Stimulated activated naive CD8-positive, alpha-beta T cell treated with anti-CD3 and anti-CD28 coated beads, Interleukin-15, Interleukin-2, amounts not matched to agents 100 ng/mL and 50 ng/mL, for 24 hours (primary cell): ENCODE data around the gene TBC1D30.
"Not testable (repeated sequence)": the region's sequence is repeated elsewhere in the genome, so short reads cannot be mapped to it uniquely, and the experiment has no call there.

ENCODE experiments used
- H3K27ac Mint-ChIP-seq: one replicate; pipeline ENCODE4 v1.8.0; 2021; ENCODE audit warnings: mild to moderate bottlenecking, mixed read lengths
- H3K27me3 Mint-ChIP-seq: one replicate; pipeline ENCODE4 v1.8.0; 2021; ENCODE audit warnings: mixed read lengths
- H3K36me3 Mint-ChIP-seq: one replicate; pipeline ENCODE4 v1.8.0; 2021; ENCODE audit warnings: low read depth, mixed read lengths
- H3K4me1 Mint-ChIP-seq: one replicate; pipeline ENCODE4 v1.8.0; 2021; ENCODE audit warnings: low read depth, mixed read lengths
- H3K4me3 Mint-ChIP-seq: one replicate; pipeline ENCODE4 v1.8.0; 2021; ENCODE audit warnings: mild to moderate bottlenecking, mixed read lengths
- H3K9me3 Mint-ChIP-seq: one replicate; pipeline ENCODE4 v1.8.0; 2021; ENCODE audit warnings: mixed read lengths

Gene TBC1D30

GRCh38 chr12:64796205-64796845 is 28.1 kb upstream of the TBC1D30 start:
- Mint-ChIP-seq H3K4me3 (no peak overlapping the region), H3K27ac (no peak overlapping the region), H3K4me1 (no peaks in the 10 kb centered on the region), H3K36me3 (no peaks in the 10 kb centered on the region), H3K27me3 (peaks cover 16% of the 10 kb centered on the region), H3K9me3 (no peaks in the 10 kb centered on the region)

GRCh38 chr12:64797156-64797555 is 27.3 kb upstream of the TBC1D30 start:
- H3K4me1 Mint-ChIP-seq, result peaks cover 2% of the 10 kb centered on the region
- H3K4me3 Mint-ChIP-seq, result no peak overlapping the region
- no peaks in the 10 kb centered on the region for H3K36me3 Mint-ChIP-seq
- H3K27me3 Mint-ChIP-seq, result peaks cover 19% of the 10 kb centered on the region
- no peak overlapping the region for H3K27ac Mint-ChIP-seq
- H3K9me3 Mint-ChIP-seq, result no peaks in the 10 kb centered on the region

GRCh38 chr12:64798165-64798564 is 26.3 kb upstream of the TBC1D30 start:
- peaks cover 3% of the 10 kb centered on the region for H3K4me1 Mint-ChIP-seq
- no peaks in the 10 kb centered on the region for H3K9me3 Mint-ChIP-seq
- H3K27me3 Mint-ChIP-seq, result peaks cover 20% of the 10 kb centered on the region
- H3K36me3 Mint-ChIP-seq, result no peaks in the 10 kb centered on the region
- no peak overlapping the region for H3K27ac Mint-ChIP-seq
- H3K4me3 Mint-ChIP-seq, result no peak overlapping the region

GRCh38 chr12:64800640-64801039 is 23.8 kb upstream of the TBC1D30 start:
- H3K36me3 Mint-ChIP-seq, result no peaks in the 10 kb centered on the region
- H3K9me3 Mint-ChIP-seq, result no peaks in the 10 kb centered on the region
- H3K4me1 Mint-ChIP-seq, result peaks cover 3% of the 10 kb centered on the region
- peaks cover 32% of the 10 kb centered on the region for H3K27me3 Mint-ChIP-seq
- no peak overlapping the region for H3K27ac Mint-ChIP-seq
- H3K4me3 Mint-ChIP-seq, result no peak overlapping the region

- H3K27me3 Mint-ChIP-seq, result peaks cover 37% of the 10 kb centered on the region
- no peaks in the 10 kb centered on the region for H3K36me3 Mint-ChIP-seq
- no peak overlapping the region for H3K4me3 Mint-ChIP-seq
- H3K4me1 Mint-ChIP-seq, result peaks cover 3% of the 10 kb centered on the region
- H3K9me3 Mint-ChIP-seq, result no peaks in the 10 kb centered on the region
- H3K27ac Mint-ChIP-seq, result no peak overlapping the region
Measured at GRCh38 chr12:64801381-64801780, 23.1 kb upstream of the TBC1D30 start.

GRCh38 chr12:64802180-64802775 is 22.2 kb upstream of the TBC1D30 start:
- not testable (repeated sequence) for H3K4me3 Mint-ChIP-seq, H3K4me1 Mint-ChIP-seq, H3K9me3 Mint-ChIP-seq, H3K36me3 Mint-ChIP-seq, H3K27ac Mint-ChIP-seq
- H3K27me3 Mint-ChIP-seq, result peaks cover 46% of the 10 kb centered on the region

- peaks cover 59% of the 10 kb centered on the region for H3K27me3 Mint-ChIP-seq
- H3K36me3 Mint-ChIP-seq, result peaks cover 3% of the 10 kb centered on the region
- no peak overlapping the region for H3K4me3 Mint-ChIP-seq
- H3K27ac Mint-ChIP-seq, result no peak overlapping the region
- H3K9me3 Mint-ChIP-seq, result peaks cover 8% of the 10 kb centered on the region
- H3K4me1 Mint-ChIP-seq, result peaks cover 8% of the 10 kb centered on the region
Measured at GRCh38 chr12:64806173-64806572, 18.3 kb upstream of the TBC1D30 start.

GRCh38 chr12:64806593-64807460 is 17.6 kb upstream of the TBC1D30 start:
- peaks cover 3% of the 10 kb centered on the region for H3K36me3 Mint-ChIP-seq
- H3K9me3 Mint-ChIP-seq, result peaks cover 8% of the 10 kb centered on the region
- peaks cover 60% of the 10 kb centered on the region for H3K27me3 Mint-ChIP-seq
- H3K4me3 Mint-ChIP-seq, result no peak overlapping the region
- peaks cover 8% of the 10 kb centered on the region for H3K4me1 Mint-ChIP-seq
- H3K27ac Mint-ChIP-seq, result no peak overlapping the region

- H3K27ac Mint-ChIP-seq, result no peak overlapping the region
- peaks cover 67% of the 10 kb centered on the region for H3K27me3 Mint-ChIP-seq
- peaks cover 8% of the 10 kb centered on the region for H3K9me3 Mint-ChIP-seq
- H3K4me1 Mint-ChIP-seq, result peaks cover 5% of the 10 kb centered on the region
- H3K36me3 Mint-ChIP-seq, result peaks cover 3% of the 10 kb centered on the region
- H3K4me3 Mint-ChIP-seq, result no peak overlapping the region
Measured at GRCh38 chr12:64808110-64808509, 16.3 kb upstream of the TBC1D30 start.

- Mint-ChIP-seq H3K36me3 (peaks cover 3% of the 10 kb centered on the region), H3K4me3 (no peak overlapping the region), H3K9me3 (peaks cover 8% of the 10 kb centered on the region), H3K4me1 (peaks cover 5% of the 10 kb centered on the region), H3K27ac (no peak overlapping the region), H3K27me3 (peaks cover 60% of the 10 kb centered on the region)
Measured at GRCh38 chr12:64810831-64811230, 13.6 kb upstream of the TBC1D30 start.

- Mint-ChIP-seq H3K4me1 (no peaks in the 10 kb centered on the region), H3K27me3 (peaks cover 40% of the 10 kb centered on the region), H3K36me3 (no peaks in the 10 kb centered on the region), H3K27ac (no peak overlapping the region), H3K4me3 (no peak overlapping the region), H3K9me3 (peaks cover 4% of the 10 kb centered on the region)
Measured at GRCh38 chr12:64813723-64814122, 10.7 kb upstream of the TBC1D30 start.

GRCh38 chr12:64814432-64814831 is 10.0 kb upstream of the TBC1D30 start:
- no peaks in the 10 kb centered on the region for H3K36me3 Mint-ChIP-seq
- peaks cover 38% of the 10 kb centered on the region for H3K27me3 Mint-ChIP-seq
- H3K4me3 Mint-ChIP-seq, result no peak overlapping the region
- no peak overlapping the region for H3K27ac Mint-ChIP-seq
- no peaks in the 10 kb centered on the region for H3K4me1 Mint-ChIP-seq
- peaks cover 4% of the 10 kb centered on the region for H3K9me3 Mint-ChIP-seq

- Mint-ChIP-seq H3K36me3 (no peaks in the 10 kb centered on the region), H3K4me3 (no peak overlapping the region), H3K27ac (no peak overlapping the region), H3K4me1 (peaks cover 5% of the 10 kb centered on the region), H3K9me3 (no peaks in the 10 kb centered on the region), H3K27me3 (peaks cover 32% of the 10 kb centered on the region)
Measured at GRCh38 chr12:64819816-64820402, 4.5 kb upstream of the TBC1D30 start.

GRCh38 chr12:64820593-64820992 is 3.9 kb upstream of the TBC1D30 start:
- no peaks in the 10 kb centered on the region for H3K9me3 Mint-ChIP-seq
- H3K4me3 Mint-ChIP-seq, result no peak overlapping the region
- H3K4me1 Mint-ChIP-seq, result peaks cover 9% of the 10 kb centered on the region
- peaks cover 37% of the 10 kb centered on the region for H3K27me3 Mint-ChIP-seq
- no peak overlapping the region for H3K27ac Mint-ChIP-seq
- H3K36me3 Mint-ChIP-seq, result no peaks in the 10 kb centered on the region

GRCh38 chr12:64821116-64821630 is 3.3 kb upstream of the TBC1D30 start:
- peaks cover 42% of the 10 kb centered on the region for H3K27me3 Mint-ChIP-seq
- no peaks in the 10 kb centered on the region for H3K9me3 Mint-ChIP-seq
- peaks cover 14% of the 10 kb centered on the region for H3K4me1 Mint-ChIP-seq
- no peak overlapping the region for H3K4me3 Mint-ChIP-seq
- H3K27ac Mint-ChIP-seq, result no peak overlapping the region
- no peaks in the 10 kb centered on the region for H3K36me3 Mint-ChIP-seq
